Activated T-helper 9 cell treated with anti-CD3 and anti-CD28 coated beads, Interleukin-2, amount 50 U/mL, for 16 hours (primary cell): Measurements from ENCODE around the gene CDPF1.
A peak's percentile ranks its signal among the peaks of the same experiment; 100 is the strongest.

Source experiments
- DNase-seq: peaks from one replicate; pipeline ENCODE4 v3.0.0-alpha.2; 2020; ENCODE audit warnings: low read depth

Gene CDPF1, protein sequence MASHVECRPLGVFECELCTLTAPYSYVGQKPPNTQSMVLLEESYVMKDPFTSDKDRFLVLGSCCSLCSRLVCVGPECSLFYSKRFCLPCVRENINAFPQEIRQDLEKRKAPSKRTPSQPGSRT

GRCh38 chr22:46250035-46250782 lies at the start of gene CDPF1:
Gene CDPF1 (minus strand): TSS chr22:46250293. CDS start chr22:46248284, 2,009 bp downstream.
- peak; percentile 90 for DNase-seq

- DNase-seq, result no peak
Observed at GRCh38 chr22:46299101-46299500, 49.0 kb upstream of the CDPF1 start.

- DNase-seq, result no peak
Observed at GRCh38 chr22:46297151-46297812, 47.2 kb upstream of the CDPF1 start.

- DNase-seq, result peak; percentile 95
Observed at GRCh38 chr22:46296257-46297150, 46.4 kb upstream of the CDPF1 start, which contains the start of gene GTSE1. Gene GTSE1 (plus strand): TSS chr22:46296870. CDS start chr22:46297401, 531 bp downstream.

DNA sequence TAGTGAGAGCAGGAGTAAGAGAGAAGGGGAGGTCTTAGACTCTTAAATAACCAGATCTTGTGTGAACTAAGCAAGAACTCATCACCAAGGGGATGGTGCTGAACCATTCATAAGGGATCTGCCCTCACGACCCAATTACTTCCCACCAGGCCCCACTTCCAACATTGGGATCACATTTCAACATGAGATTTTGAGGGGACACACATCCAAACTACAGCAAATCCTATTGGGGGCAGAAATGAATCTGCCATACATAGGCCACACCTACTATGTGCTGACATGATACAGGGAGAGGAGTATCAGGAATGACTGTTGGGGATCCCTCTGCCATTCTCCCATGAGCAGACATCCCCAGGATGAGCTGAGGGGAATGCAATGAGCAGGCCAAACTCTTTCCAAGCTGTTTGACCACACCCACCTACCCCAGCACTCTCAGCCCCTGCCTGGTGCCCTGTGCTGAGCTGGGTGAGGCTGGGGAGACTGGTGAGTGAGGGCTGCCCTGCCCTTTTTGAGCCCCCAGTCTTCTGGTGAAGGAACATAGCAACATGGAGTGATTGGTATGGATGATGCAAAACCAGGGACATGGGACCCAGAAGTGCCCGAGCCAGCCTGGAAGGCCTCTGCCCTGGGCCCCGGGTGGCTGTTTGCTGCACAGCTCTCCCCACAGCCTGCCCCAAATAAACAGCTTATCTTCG lies 45.3 kb upstream of the CDPF1 start:
- no peak for DNase-seq

GRCh38 chr22:46294784-46295183 lies 44.7 kb upstream of the CDPF1 start:
- no peak for DNase-seq

GRCh38 chr22:46293577-46294260 lies 43.6 kb upstream of the CDPF1 start:
- DNase-seq, result no peak

GRCh38 chr22:46292732-46293131 lies 42.6 kb upstream of the CDPF1 start:
- no peak for DNase-seq

DNA sequence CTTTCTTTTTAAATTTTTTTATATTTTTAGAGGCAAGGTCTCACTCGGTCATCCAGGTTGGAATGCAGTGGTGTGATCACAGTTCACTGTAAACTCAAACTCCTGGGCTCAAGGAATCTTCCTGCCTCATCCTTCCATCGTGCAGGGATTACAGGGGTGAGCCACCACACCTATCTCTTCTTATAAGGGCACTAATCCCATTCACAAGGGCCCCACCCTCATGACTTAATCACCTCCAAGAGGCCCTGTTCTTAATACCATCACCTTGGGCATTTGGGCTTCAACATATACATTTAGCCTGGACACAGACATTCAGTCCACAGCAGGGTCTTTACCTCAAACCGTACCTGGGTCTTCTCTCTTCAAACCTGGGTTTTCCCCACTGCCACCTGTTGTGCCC lies 42.1 kb upstream of the CDPF1 start:
- DNase-seq, result no peak

DNA sequence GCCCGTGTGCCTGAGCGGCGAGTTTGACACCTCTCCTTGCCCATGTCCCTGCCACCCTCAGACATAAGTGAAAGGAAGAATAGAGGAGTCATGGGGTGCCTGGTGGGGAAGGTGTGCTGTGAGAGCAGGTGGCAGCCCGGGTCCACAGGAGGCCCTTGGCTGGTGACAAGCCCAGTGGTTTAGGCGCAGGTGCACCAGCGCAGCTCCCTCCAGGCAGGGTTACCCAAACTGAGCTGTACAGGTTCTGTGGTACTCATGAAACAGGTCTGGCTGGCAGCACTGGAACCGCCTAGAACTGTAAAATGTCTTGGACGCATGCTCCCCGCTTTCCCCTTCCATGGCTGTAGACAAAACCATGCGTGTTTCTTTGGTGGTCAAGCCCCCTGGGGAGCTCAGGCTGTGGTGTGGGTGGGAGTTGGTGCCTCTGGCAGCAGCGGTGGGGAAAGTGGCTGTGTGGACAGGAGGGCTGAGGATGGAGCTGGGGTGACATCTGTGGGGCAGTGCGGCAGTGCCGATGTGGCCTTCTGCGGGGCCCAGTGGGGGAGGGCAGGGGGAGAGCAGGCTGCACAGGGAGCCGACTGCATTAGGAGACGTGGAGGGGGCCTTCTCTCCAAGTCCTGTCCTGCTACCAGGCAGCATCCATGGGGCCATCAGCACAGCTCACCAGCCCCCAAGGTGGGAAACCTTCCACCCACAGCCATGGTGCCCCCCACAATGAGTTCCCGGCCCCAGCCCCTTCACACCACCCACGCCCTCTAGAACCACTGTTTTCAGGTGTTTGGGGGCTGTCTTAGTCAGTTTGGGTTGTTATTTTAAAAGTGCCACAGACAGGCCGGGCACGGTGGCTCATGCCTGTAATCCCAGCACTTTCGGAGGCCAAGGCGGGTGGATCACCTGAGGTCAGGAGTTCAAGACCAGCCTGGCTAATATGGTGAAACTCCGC lies 41.0 kb upstream of the CDPF1 start:
- no peak for DNase-seq

GRCh38 chr22:46290121-46290842 lies 40.2 kb upstream of the CDPF1 start:
- no peak for DNase-seq

DNA sequence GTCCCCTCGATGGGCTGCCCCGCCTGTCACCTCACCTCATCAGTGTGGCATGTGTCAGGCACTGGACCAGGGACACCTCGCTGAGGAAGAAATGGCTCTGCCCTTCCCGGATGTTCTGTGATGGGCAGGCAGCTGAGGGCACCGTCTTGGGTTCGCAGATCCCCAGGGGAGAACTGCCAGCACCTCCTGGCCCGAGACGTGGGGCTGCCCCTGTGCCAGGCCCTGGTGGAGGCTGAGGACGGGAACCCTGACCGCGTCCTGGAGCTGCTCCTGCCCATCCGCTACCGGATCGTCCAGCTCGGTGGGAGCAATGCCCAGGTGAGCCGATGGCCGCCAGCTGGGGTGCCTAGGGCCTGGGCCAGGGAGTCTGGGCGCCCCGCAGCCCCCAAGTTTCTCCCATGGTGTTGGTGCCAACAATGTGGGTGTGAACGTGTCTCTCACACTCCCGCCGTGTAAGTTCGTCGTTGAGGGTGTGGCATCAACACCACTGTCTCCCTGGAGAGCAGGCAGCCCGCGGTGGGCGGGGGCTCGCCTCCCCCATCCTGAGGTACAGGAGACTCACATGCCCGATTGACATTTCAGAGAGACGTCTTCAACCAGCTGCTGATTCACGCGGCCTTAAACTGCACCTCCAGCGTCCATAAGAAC lies 39.3 kb upstream of the CDPF1 start:
- DNase-seq, result no peak

DNA sequence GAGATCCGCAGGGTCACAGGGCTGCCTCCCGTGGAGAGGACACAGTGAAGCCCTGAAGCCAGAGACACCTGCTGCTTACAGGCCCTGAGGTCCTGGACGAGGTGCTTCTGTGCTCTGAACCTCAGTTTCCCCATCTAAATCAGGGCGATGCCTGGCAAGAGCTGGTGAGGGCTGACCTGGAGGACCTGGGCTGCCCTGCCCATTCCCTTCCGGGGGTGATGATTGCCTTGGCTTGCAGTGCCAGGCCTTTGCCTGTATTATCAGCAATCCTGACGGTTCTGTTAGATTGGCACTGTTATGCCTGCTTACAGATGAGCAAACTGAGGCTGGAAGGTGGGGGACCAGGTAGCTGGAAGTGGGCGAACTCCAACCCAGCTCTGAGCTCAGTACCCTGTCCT lies 38.8 kb upstream of the CDPF1 start:
- no peak for DNase-seq

- DNase-seq, result no peak
Observed at GRCh38 chr22:46287873-46288751, 38.0 kb upstream of the CDPF1 start.

DNA sequence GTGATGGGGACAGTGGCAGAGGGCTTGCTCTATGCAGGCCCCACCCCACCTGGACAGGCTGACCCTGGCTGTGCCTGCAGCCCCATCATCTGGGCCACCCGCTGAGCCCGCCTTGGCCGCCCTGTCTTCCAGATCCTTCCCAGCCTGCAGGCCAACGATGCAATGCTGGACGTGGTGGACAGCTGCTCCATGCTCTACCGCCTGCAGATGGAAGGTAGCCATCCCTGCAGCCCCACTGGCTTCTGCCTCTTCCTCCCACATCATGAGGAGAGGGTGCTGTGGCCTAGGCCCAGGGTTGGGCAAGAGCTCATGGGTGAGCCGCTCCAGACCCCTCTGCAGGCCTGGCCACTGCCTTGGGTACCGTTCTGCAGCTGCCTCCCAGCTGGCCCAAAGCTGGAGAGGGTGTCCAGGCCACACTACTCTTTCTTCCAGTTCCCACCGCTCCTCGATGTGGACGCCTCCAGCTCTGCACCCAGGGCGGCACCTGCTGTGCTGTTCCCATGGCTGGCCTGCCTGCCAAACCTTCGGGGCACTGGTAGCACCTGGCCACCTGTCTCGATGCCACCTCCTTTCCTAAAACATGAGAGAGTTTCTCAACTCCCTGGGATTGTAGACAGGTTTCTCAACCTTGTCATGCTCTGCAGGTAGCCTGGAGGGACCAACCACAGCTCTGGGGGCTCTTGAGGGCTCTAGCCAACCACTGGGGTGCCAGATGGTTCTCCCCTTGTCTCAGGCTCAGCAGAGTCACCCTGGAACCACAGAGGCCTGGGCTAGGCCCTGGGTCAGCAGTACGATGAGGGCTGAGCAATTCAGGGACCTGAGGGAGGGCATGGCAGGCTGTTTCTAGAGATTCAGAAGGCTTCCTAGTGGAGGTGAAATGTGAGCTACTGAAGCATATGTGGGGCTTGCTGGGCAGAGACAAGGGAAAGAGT lies 37.1 kb upstream of the CDPF1 start:
- DNase-seq, result no peak

- DNase-seq, result no peak
Observed at GRCh38 chr22:46286006-46286405, 35.9 kb upstream of the CDPF1 start.
